GM12872 (cell line): ENCODE measurements around the gene PCSK9.

Experiments used
- CTCF ChIP-seq: IDR thresholded peaks from 3 replicates; pipeline ENCODE4 v1.5.1; 2011; ENCODE audit warnings: low read depth, mild to moderate bottlenecking, low read length, moderate library complexity; ENCODE audit not compliant: insufficient read depth

PCSK9 gene

GRCh38 chr1:55053265-55053954, 14.1 kb downstream of the PCSK9 start:
- TF ChIP-seq CTCF = no peak

DNA sequence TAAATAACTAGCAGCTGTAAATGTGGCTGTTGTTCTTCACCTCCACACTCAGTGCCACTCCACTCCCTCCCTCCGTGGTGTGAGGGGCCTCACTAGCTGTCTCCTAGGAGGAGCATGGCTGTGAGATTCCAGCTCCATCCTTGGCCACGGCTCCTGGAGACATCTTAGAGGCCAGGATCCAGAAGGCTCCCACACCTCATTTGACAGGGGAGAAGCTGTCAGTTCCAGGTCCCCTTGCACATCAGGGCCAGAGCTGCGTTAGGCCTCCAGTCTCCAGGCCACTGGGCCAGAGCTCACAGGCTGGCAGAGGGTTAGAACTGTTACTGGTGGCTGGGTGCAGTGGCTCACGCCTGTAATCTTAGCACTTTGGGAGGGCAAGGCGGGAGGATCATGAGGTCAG, 15.0 kb downstream of the PCSK9 start:
- TF ChIP-seq CTCF = no peak

- no peak for TF ChIP-seq CTCF
Observed at GRCh38 chr1:55055084-55055882, 15.9 kb downstream of the PCSK9 start.

GRCh38 chr1:55055951-55056631, 16.7 kb downstream of the PCSK9 start:
- TF ChIP-seq CTCF = no peak

DNA sequence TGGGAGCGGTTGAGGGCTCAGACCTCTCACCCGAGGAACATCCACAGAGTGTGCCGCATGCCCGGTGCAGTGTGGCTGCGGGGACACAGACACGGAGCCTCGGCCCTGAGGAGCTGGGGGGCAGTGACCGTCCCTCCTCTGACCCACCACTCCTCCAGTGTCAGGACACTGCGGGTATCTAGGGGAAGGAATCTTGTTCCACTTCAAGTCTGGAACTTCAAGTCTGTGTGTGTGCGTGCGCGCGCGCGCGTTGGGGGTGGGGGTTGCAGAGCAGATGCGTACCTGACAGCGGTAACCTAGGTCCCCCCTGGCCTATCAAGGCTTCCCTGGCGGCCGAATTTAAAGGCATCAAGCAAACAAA, 17.3 kb downstream of the PCSK9 start:
- TF ChIP-seq CTCF = no peak

DNA sequence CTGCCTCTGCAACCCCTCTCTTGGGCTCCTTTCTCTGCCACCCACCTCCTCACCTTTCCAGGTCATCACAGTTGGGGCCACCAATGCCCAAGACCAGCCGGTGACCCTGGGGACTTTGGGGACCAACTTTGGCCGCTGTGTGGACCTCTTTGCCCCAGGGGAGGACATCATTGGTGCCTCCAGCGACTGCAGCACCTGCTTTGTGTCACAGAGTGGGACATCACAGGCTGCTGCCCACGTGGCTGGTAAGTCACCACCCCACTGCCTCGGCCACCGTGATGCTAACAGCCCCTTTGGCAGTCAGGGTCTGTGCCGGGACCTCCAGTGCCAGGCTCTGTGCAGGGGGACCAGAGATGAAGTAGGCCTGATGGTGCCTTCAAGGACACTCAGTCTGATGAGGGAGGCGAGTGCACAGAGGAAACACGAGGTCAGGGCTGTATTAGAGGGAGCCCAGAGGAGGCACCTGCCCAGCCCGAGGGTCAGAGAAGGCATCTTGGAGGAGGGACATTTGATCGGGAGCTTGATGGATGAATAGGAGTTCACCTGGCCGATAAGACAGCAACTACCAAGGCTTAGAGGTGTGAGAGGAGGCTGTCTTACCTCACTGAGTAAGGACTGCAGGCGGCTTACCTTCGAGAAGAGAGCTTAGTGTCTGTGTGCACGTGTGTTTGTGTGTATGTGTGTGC, 18.1 kb downstream of the PCSK9 start:
- TF ChIP-seq CTCF = no peak

GRCh38 chr1:55057956-55058298, 18.6 kb downstream of the PCSK9 start:
- no peak for TF ChIP-seq CTCF
